ENCODE data around the gene CELSR1.
A peak's percentile ranks its signal among the peaks of the same experiment; 100 is the strongest.

The CELSR1 gene

DNA sequence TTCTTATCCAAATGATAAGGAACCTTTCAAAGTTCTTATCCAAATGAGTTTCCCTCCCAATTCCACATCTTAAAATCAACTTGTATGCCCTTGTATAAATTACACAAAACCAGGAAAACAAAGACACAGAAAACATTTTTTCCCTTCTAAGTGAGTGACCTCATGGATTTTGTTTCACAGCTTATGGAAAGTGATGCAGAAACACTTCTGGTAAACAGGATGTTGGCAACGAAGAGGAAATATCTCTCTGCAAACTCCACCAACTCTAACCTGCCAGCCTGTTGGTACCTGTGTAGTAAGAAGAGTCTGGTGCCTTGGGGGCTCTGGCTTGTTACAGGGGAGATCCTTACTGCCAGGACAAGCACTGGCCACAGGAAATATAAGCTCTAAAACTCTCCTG lies 57.0 kb downstream of the CELSR1 start:
- no peak for DNase-seq (ENCODE audit: low spot score)
- ChIA-PET POLR2A (ENCODE audit: low non-redundant PET) (no interaction called here), CTCF (no interaction called here)

DNA sequence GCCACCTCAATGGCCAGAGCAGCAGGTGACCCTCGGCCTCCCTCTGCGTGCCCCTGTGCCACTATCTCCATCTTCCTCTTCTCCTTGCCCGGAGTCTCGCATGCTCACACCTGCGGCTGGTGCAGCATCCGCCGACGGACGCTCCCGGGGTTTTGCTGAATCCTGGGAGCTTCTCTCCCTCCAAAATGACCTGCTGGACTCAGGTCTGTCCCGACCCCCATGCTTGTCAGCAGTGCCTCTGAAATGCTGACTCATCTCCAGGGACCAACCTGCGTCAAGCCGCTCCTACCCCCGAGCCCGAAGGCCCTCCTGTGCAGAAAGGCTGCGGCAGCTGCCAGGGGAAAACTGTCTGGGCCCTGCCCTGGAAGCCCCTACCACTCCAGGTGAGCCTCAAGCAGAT lies 58.4 kb downstream of the CELSR1 start:
- H3K27ac ChIP-seq = peak overlapping the region; percentile 29
- POLR2A ChIA-PET (ENCODE audit: low non-redundant PET) = no interaction called here
- TF ChIP-seq, protein P1, sequence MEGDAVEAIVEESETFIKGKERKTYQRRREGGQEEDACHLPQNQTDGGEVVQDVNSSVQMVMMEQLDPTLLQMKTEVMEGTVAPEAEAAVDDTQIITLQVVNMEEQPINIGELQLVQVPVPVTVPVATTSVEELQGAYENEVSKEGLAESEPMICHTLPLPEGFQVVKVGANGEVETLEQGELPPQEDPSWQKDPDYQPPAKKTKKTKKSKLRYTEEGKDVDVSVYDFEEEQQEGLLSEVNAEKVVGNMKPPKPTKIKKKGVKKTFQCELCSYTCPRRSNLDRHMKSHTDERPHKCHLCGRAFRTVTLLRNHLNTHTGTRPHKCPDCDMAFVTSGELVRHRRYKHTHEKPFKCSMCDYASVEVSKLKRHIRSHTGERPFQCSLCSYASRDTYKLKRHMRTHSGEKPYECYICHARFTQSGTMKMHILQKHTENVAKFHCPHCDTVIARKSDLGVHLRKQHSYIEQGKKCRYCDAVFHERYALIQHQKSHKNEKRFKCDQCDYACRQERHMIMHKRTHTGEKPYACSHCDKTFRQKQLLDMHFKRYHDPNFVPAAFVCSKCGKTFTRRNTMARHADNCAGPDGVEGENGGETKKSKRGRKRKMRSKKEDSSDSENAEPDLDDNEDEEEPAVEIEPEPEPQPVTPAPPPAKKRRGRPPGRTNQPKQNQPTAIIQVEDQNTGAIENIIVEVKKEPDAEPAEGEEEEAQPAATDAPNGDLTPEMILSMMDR (conservative IDR thresholded peaks at IDR 0.05; ENCODE audit: low read depth) = no peak
- no peak for DNase-seq (ENCODE audit: low spot score)
- CTCF ChIA-PET = no interaction called here

More for the DNA sequence above, 57.0 kb downstream of the CELSR1 start:
- TF ChIP-seq, protein P1 (conservative IDR thresholded peaks at IDR 0.05; ENCODE audit: low read depth) = no peak
- H3K27ac ChIP-seq = no peak overlapping the region

DNA sequence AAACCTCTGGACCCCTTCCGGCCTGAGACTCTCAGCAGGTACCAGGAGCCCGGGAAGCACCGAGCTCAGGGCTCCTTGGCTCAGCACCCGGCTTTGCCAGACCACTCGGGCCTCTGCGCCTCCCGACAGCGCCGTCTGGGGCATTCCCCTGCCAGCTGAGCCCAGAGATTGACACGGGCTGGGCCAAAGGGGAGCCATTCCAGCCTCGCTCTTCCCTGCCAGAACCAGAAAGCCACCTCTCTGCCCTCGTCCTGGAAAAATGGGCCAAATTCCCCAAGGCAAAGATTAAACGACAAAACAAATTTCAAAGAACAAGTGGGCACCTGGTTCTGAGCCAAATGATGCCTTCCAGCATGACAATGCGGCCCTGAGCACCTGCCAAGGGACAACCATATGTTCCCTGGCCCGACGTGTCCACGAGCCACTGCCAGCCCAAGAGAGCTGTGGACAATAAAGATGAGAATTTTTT lies 59.3 kb downstream of the CELSR1 start:
- POLR2A ChIA-PET (ENCODE audit: low non-redundant PET) = no interaction called here
- TF ChIP-seq, protein P1 (conservative IDR thresholded peaks at IDR 0.05; ENCODE audit: low read depth) = no peak
- peak overlapping the region; percentile 29; the same call in 1 of the 2 replicates for H3K27ac ChIP-seq
- no peak for DNase-seq (ENCODE audit: low spot score)
- CTCF ChIA-PET = interaction anchor here (0.6 kb wide), 1 partner anchor 17 kb away, joined by 3 read pairs; no protein-coding TSS in a partner anchor

DNA sequence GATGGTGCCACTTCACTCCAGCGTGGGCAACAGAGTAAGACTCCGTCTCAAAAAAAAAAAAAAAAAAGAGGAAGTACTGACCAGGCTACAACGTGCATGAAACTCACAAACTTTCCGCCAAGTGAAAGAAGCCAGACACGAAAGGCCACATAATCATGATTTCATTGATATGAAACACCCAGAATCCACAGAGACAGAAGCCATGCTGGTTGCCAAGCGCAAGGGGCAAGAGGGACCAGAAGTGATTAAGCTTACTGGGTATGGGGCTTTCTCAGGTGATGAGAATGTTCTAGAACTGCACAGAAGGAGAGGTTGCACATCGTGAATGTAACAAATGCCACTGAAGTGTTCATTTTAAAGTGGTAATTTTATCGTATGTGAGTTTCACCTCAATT lies 60.9 kb downstream of the CELSR1 start:
- CTCF ChIA-PET = no interaction called here
- H3K27ac ChIP-seq = no peak overlapping the region
- POLR2A ChIA-PET (ENCODE audit: low non-redundant PET) = no interaction called here
- TF ChIP-seq, protein P1 (conservative IDR thresholded peaks at IDR 0.05; ENCODE audit: low read depth) = no peak
- DNase-seq (ENCODE audit: low spot score) = no peak

DNA sequence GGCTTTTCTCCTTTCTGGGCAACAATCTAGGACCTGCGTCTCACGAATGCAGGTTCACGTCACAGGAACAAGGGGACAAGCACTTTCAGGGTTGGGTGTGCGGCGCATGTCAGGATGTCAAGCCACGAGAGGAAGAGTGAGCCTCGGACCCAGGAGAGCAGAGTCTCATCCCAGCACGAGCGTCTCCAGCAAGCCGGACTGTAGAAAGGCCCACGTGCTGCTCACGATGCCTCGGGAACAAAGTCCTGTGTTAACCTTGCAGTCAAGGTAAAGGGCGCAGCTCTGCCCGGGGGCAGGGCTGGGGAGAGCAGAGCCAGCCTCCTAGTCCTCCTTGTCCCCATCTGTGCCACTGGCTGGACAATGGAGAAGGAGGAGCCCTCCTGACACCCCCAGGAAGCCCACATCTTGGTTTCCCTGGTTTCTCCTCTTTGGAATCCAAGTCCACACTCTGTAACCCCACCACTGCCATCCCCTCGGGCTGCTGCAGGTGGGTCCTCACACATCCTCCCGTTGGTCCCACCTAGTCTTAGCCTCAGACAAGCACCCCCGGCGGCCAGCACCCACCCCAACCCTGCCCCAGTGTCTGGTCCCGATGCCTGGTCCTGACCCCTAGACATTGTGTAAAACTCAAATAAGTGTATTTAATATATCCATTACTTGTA lies 63.4 kb downstream of the CELSR1 start:
- no peak overlapping the region; the same call in 1 of the 2 replicates for H3K27ac ChIP-seq
- ChIA-PET POLR2A (ENCODE audit: low non-redundant PET) (no interaction called here), CTCF (interaction anchor here (0.5 kb wide), 1 partner anchor 7 kb away, joined by 3 read pairs; no protein-coding TSS in a partner anchor)
- no peak for DNase-seq (ENCODE audit: low spot score)
- TF ChIP-seq, protein P1 (conservative IDR thresholded peaks at IDR 0.05; ENCODE audit: low read depth) = no peak

DNA sequence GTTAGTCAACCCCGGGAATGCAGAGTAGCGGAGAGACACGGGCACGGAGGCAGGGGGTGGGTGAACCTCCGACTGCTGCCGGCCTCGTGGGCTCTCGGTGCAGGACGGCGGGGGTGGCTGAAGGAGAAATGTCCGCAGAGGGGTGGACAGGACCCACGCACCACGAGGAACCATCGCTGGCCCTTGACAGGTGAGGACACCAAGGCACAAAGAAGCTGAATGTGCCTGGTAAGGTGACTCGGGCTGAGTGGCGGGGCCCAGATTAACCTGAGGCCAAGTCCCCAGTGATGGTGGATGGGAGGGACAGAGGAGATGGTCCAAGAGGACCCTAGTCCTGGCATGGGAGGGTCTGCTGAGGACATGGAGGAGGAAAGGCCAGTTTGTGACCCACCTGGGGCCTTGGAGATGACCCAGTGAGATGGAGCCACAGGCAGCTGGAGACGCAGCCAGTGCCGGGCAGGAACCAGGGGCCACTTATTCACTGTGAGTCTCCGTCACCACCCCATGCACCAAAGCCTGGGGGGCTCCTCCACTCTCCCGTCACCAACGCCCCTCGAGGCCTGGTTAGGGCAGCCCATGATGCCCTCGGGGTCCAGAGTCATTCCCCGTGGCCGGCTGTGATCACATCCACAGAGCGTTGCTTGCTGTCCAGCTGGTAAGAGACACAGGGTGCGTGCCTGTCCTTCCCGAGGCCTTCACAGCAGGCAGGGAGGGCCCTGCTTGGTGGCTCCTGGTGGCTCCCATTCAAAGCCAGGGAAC lies 64.2 kb downstream of the CELSR1 start:
- ChIA-PET CTCF (interaction anchor here (0.5 kb wide), 1 partner anchor 8 kb away, joined by 3 read pairs; no protein-coding TSS in a partner anchor), POLR2A (ENCODE audit: low non-redundant PET) (no interaction called here)
- peak overlapping the region; percentile 10; the same call in 1 of the 2 replicates for H3K27ac ChIP-seq
- DNase-seq (ENCODE audit: low spot score) = no peak
- TF ChIP-seq, protein P1 (conservative IDR thresholded peaks at IDR 0.05; ENCODE audit: low read depth) = no peak
